Fibroblast of lung (primary cell): ENCODE data around the gene CD300LF.

Experiments used
- EZH2 ChIP-seq: IDR thresholded peaks from 2 replicates; pipeline ENCODE4 v1.5.1; 2012; ENCODE audit warnings: low read length, control low read depth, mild to moderate bottlenecking; ENCODE audit errors: missing control alignments
- TF ChIP-seq, protein P1 (sequence below), 2 donors: IDR thresholded peaks in 1 of 2; conservative IDR thresholded peaks in 1 of 2; 1 replicate in 1 of 2; 2 replicates in 1 of 2; pipeline ENCODE4 v1.5.1; 2011 to 2012; ENCODE audit warnings: low read length in 2 of 2, control low read depth in 1 of 2, inconsistent platforms in 1 of 2, low read depth in 1 of 2, mild to moderate bottlenecking in 1 of 2

DNA sequence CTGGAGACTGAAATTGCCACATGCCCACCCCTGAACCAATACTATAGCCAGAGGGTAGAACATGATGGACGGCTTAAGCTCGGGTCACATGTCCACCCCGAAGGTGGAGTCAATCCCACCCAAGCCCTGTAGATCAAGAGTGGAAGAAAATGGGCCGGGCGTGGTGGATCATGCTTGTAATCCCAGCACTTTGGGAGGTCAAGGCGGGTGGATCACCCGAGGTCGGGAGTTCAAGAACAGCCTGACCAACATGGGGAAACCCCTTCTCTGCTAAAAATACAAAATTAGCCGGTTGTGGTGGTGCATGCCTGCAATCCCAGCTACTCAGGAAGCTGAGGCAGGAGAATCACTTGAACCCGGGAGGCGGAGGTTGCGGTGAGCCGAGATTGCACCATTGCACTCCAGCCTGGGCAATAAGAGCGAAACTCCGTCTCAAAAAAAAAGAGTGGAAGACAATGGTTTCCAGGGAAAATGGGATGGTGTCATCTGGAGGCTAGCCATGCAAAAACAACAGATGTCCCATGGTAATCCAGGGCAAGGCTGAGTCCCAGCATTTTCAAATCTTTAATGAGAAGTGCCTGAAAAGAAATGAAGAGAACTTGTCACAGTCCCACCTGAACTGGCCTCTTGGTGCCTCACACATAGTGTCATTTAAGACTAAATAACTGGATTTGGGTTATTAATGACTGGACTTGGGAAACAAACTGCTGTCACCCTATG is 30.1 kb downstream of the CD300LF start:
- TF ChIP-seq, protein P1, sequence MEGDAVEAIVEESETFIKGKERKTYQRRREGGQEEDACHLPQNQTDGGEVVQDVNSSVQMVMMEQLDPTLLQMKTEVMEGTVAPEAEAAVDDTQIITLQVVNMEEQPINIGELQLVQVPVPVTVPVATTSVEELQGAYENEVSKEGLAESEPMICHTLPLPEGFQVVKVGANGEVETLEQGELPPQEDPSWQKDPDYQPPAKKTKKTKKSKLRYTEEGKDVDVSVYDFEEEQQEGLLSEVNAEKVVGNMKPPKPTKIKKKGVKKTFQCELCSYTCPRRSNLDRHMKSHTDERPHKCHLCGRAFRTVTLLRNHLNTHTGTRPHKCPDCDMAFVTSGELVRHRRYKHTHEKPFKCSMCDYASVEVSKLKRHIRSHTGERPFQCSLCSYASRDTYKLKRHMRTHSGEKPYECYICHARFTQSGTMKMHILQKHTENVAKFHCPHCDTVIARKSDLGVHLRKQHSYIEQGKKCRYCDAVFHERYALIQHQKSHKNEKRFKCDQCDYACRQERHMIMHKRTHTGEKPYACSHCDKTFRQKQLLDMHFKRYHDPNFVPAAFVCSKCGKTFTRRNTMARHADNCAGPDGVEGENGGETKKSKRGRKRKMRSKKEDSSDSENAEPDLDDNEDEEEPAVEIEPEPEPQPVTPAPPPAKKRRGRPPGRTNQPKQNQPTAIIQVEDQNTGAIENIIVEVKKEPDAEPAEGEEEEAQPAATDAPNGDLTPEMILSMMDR (conservative IDR thresholded peaks at IDR 0.05 in 1 of 2, IDR thresholded peaks at IDR 0.05 in 1 of 2; ENCODE audit: low read depth in 1 of 2, low read length in 2 of 2): no peak
- no peak for TF ChIP-seq EZH2
